HG03521 (cell line): ENCODE measurements around the gene LINGO3.

Experiments
- ATAC-seq: cut with Tn5 transposase; IDR thresholded peaks from one replicate; pipeline ENCODE4 v1.9.1; 2021; ENCODE audit warnings: mild to moderate bottlenecking, moderate library complexity; ENCODE audit not compliant: unreplicated experiment

LINGO3 gene

DNA sequence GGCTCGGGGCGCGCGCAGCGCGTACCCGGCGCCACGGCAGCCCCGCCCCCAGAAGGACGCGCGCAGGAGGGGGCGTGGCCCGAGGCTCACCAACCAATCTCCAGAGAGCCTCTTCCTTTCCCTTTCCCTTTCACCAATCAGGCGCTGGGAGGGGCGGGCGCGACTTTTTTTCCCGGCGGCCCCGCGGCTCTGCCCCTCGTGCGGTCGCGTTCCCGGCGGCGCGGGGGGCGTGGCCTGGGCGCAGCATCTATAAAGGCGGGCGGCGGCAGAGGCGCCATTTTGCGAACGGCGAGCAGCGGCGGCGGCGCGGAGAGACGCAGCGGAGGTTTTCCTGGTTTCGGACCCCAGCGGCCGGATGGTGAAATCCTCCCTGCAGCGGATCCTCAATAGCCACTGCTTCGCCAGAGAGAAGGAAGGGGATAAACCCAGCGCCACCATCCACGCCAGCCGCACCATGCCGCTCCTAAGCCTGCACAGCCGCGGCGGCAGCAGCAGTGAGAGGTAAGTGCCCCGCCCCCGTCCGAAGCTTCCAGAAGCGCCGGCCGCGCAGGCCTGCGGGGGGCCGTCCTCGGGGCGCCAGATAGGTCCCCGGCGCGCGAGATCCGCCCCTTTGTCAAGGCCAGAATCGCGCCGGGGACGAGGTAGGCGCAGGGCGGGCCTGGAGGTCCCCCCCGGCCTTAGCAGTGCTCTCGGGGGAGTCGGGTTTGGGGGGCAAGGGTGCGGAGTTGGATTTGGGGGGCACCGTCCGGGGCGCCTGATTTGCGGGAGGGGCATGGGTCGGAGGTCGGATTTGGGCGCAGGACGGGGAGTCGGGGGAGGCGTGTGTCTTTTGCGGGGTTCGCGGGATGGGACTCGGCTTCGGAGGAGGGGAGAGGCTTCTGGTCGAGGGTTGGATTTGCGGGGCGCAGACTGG lies 38.5 kb downstream of the LINGO3 start:
- ATAC-seq, result peak; percentile 68

- ATAC-seq, result no peak
Observed at GRCh38 chr19:2268861-2269243, 39.1 kb downstream of the LINGO3 start.

- no peak for ATAC-seq
Observed at GRCh38 chr19:2268480-2268830, 39.5 kb downstream of the LINGO3 start.

DNA sequence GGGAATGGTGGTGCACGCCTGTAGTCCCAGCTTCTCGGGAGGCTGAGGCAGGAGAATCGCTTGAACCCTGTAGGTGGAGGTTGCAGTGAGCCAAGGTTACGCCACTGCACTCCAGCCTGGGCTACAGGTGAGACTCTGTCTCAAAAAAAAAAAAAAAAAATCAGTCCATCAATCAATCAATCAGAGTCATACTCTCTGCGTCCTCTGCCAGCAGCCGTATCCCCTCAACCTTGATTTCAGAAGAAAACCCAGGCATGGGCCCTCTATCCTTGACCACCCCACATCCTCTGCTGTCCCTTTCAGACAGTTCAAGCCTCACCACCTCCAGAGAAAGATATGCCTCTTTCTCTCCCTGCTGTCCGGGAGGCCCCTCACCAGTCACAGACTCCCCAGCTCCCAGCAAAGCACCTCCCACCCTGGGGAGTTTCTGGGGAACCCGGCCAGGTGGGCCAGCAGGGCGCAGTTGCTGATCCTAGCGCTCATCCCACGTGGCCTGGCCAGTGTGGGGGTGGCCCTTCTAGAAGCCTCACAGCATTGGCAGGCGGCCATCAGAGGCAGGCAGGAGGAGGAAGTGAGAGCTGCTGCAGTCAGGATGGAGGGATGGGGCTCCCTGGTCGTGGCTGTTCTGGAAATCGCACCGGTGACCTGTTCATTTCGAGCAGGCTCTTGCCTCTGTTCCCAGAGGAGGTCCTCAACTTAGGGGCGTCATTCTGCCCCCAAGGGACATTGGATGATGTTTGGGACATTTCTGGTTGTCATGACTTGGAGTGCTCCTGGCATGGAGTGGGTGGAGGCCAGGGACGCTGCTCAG lies 41.6 kb downstream of the LINGO3 start:
- ATAC-seq, result no peak

DNA sequence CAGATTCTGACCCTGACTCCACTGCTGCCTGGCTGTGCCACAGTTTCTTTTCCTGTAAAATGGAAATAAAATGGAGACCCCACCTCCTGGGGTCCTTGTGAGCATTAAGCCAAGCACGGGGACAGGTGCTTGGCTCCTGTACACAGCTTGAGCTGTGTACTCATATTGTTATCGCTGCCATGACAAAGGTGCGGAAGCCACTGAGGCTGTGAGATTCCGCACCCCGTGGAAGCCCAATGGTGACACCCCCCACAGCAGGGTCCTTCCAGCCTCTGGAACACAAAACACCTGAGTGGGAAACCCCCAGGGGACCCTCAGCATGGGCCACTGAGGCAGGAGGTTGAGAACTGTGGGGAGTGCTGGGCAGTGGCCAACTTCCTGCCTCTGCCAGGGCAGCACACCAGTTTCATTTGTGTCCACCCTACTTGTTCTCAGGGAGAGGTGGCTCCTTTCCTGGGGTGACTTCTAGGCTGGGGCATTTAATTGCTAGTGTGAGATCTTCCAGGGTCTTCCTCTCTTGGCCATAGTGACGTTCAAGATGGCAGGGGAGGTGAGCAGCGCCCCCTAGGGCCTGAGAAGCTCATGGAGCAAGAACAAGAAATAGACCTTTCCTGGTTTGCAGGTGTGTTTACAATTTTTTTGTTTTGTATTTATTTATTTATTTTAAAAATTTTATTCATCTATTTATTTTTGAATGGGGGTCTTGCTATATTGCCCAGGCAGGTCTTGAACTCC lies 46.3 kb downstream of the LINGO3 start:
- no peak for ATAC-seq

DNA sequence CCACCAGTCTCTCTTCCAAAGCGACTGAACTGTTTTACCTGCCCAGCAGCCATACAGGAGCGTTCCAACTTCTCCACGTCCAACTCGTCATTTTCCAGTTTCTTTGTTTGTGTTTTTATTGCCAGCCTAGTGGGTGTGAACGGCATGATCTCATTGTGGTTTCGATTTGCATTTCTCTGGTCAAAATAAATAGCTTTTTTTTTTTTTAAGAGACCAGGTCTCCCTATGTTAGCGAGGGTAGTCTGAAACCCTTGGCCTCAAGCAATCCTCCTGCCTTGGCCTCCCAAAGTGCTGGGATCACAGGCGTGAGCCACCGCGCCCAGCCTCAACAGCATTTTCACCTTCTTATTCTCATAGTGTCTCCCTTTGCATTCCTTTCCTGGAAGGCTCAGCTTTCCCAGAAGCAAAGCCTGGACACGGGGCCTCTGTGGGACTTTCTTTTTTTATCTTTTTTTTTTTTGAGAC lies 47.6 kb downstream of the LINGO3 start:
- ATAC-seq, result no peak

GRCh38 chr19:2259336-2259735 lies 48.6 kb downstream of the LINGO3 start:
- ATAC-seq, result no peak
